ENCODE measurements around the gene CUL2.
"Not testable (repeated sequence)": the region's sequence is repeated elsewhere in the genome, so short reads cannot be mapped to it uniquely, and the experiment has no call there.

The CUL2 gene

GRCh38 chr10:35090162-35090954, at the start of gene CUL2:
CUL2 (minus strand) TSS chr10:35090341; CDS start chr10:35071317, 19,024 bp downstream.
- peak; percentile 87 for DNase-seq (ENCODE audit: low read depth)

DNA sequence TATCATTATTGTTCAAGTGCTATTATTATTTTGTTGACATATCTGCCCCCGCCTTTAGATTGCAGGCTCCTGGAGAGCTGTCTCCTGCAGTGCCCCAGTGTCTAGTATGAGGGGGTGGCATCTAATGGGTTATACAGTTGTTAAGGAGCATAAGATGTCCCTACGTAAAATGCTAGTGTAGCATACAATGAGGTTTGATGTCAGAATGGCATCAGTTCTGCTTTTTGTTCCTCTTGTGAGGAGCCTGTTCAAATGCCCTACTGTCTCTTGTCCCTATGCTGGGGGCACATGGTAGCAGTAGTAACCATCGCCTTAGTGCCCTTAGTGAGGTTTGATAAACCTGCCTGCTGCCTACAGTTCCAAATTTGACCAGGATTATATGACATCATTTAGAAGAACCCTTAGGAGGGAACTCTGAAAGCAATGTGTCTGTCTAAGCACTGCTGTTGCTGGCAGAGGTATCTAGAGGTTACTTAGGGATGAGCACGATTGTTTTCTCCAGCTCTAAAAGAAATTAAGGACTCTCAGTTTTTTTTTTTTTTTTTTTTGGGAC, 46.2 kb upstream of the CUL2 start:
- no peak for DNase-seq (ENCODE audit: low read depth)

DNA sequence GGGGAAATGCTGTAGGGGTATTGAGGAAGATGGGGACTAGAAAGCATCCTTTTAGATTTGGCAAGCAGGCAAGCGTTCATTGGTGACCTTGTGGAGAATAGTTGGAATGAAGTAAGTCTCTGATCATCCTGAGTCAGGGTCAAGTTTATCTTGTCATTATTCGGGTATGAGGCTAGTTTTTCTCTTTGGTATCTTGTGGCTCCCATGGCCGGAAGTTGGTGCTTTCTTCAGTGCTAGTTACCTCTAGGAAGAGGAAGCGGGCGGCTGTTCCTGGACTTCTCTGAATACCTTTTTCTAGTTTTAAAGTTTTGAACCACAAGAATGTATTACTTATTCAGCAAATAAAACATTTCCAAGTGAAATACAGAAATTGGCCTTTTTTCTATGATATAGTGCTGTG, 45.7 kb upstream of the CUL2 start:
- DNase-seq (ENCODE audit: low read depth): no peak

- no peak for DNase-seq (ENCODE audit: low read depth)
Measured at GRCh38 chr10:35133586-35133985, 43.4 kb upstream of the CUL2 start.

DNA sequence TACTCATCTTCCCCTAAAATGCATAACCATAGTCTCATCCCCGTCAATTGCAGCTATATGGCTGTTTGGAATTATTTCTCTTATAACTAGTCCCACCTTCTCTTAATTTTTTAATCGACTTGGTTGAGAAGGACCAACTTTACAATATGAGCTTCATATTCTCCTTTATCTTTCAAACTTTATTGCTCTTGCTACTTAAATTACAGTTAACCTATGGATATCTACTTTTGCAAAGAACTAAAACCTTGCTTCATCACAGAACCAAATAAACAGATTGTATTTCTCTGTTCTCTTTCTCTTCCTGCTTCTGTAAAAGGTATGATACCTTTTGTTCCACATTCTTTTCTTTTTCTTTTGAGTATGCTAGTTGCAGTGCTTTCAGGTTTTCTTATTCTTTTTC, 42.6 kb upstream of the CUL2 start:
- DNase-seq (ENCODE audit: low read depth): no peak

GRCh38 chr10:35130663-35131062, 40.5 kb upstream of the CUL2 start:
- no peak for DNase-seq (ENCODE audit: low read depth)

- no peak for DNase-seq (ENCODE audit: low read depth)
Measured at GRCh38 chr10:35129185-35129674, 39.1 kb upstream of the CUL2 start.

- peak; percentile 32 for DNase-seq (ENCODE audit: low read depth)
Measured at GRCh38 chr10:35127289-35127891, 37.2 kb upstream of the CUL2 start.

DNA sequence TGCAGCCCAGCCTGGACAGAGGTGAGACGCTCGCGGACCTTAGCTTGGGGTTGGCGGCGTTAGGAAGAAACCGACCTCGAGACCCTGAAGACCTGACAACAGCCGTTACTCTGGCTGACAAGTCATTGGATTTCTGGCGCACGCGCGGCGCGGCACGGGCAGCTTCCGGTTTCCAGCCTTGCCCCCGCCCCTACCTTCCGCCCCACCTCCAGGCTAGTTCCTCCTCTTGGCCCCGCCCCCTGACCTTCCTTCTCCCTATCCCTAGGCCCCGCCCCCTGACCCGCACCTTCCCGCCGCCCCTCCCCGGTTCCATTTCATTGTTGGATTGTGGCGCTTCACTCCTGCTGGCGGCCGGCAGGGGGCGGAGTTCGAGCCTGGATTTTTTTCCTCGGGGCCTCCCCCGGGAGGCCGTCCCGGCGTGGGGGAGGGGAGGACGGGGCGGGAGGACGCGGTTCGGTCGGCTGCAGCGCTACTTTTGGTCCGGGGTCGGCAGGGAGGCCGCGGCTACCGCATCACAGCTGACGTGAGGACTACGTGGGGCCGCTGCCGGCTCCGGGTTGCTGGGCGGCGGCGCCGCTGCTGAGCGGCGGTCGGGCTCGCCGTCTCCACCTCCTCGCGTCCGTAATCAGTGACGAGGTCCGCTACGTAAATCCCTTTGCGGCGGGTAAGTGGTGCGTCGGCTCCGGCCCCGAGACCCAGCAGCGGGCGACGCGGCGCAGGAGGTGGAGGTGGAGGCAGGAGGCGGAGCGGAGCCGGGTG, 36.6 kb upstream of the CUL2 start, which contains the start of gene CREM:
CREM (plus strand) TSS at position 317 of the 759 bp plus-strand sequence. CDS start 10,990 bp downstream, outside the sequence.
- peak; percentile 100 for DNase-seq (ENCODE audit: low read depth)

DNA sequence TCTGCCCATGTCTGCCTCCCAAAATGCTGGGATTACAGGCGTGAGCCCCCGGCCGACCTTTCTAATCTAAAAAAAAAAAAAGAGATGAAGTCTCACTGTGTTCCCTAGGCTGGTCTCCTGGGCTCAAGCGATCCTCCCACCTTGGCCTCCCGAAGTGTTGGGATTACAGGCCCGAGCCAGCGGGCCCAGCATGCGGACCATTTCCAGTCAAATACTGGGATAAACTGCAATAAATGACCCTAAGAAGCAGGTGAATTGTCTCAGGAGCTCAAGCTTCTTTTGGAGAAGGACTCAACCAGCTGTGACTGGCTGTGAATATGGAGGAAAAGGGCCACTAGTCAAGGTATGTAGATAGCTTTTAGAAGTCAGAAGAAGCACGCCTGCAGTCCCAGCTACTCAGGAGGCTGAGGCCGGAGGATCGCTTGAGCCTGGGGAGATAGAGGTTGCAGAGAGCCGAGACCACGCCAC, 36.0 kb upstream of the CUL2 start:
- DNase-seq (ENCODE audit: low read depth): no peak

DNA sequence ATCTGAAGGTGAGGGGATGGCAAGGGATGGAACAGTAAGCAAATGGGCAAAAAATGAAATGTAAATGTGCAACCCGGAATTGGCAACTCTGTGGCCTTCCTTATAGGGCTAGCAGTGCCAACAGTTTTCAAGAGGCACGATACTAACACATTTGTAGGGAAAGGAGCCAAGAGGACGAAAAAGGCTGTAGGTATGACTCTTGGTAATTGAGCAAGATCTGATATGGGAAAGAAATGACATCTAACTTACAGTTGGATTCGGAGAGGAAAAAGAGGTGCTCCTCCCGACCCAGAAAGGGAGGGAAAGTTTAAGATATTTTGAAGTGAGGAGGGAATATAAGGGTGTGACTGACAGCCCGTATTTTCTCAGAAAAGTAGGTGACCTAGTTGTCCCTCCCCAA, 34.4 kb upstream of the CUL2 start:
- no peak for DNase-seq (ENCODE audit: low read depth)

DNA sequence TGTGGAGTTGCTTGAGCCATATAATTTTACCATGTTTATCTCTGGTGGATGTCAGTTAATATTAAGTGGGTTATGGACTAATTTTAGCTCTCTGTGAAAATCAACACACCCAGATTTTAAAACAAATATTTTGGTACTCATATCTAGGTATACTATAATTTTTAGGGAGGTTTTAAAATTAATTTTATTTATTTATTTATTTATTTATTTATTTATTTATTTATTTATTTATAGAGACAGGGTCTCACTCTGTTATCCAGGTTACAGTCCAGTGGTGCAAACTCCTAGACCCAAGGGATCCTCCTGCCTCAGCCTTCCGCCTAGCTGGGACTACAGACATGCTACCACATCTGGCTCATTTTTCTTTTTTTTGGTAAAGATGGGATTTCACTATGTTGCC, 29.2 kb upstream of the CUL2 start:
- no peak for DNase-seq (ENCODE audit: low read depth)

GRCh38 chr10:35112571-35112970, 22.4 kb upstream of the CUL2 start:
- no peak for DNase-seq (ENCODE audit: low read depth)

- no peak for DNase-seq (ENCODE audit: low read depth)
Measured at GRCh38 chr10:35103882-35104281, 13.7 kb upstream of the CUL2 start.

DNA sequence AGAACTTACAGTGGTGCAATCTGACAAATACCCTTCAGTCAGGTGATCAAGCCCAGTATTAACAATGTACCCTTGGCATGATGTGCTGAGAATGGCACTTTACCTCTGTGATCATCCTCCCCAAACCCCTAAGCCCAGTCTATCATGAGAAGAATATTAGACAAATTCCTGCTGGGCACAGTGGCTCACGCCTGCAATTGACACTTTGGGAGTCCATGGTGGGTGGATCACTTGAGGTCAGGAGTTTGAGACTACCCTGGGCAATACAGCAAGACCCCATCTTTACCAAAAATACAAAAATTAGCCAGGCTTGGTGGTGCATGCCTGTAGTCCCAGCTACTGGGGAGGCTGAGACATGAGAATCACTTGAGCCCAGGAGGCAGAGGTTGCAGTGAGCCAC, 7.4 kb upstream of the CUL2 start:
- no peak for DNase-seq (ENCODE audit: low read depth)

DNA sequence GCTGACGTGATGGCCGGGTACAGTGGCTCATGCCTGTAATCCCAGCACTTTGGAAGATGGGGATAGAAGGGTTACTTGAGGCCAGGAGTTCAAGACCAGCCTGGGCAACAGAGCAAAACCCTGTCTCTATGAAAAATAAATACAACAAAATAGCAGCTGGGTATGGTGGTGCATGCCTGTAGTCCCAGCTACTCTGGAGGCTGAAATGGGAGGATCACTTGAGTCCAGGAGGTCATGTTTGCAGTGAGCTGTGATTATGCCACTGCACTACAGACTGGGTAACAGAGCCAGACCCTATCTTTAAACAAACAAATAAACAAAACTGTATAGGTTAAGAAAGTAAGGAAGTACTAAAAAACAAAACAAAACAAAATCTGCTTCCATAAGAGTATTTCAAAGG, 6.2 kb upstream of the CUL2 start:
- DNase-seq (ENCODE audit: low read depth): no peak

- DNase-seq (ENCODE audit: low read depth): no peak
Measured at GRCh38 chr10:35092851-35093250, 2.7 kb upstream of the CUL2 start.

DNA sequence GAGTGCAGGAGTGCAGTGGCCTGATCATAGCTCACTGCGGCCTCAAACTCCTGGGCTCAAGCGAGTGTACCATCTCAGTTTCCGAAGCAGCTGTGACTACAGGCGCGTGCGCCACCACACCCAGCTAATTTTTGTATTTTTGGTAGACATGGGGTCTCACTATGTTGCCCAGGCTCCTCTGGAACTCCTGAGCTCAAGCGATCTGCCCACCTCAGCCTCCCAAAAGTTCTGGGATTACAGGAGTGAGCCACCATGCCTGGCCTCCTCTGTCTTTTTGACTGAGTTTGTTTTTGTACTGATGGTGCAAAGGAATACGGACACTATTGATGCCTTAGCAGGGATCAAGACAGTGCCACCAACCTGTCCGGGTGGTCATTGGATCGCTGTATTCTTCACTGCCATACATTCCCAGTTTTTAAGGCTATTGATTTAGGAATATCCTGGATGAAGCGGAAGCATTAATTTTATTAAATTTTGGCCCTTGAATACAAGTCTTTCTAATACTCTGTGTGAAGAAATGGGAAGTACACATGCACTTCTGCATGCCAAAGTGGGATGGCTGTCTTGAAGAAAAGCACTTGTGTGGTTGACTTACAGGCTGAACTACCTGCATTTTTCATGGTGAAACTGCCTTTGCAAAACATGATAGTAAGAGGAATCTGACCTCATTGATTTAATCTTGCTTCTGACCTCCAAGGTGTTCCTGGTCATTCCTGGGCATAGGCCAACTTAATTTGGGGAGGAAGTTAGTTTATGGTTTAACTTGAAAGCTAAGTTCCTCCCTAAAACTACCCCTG, 2.1 kb upstream of the CUL2 start:
- no peak for DNase-seq (ENCODE audit: low read depth)

DNA sequence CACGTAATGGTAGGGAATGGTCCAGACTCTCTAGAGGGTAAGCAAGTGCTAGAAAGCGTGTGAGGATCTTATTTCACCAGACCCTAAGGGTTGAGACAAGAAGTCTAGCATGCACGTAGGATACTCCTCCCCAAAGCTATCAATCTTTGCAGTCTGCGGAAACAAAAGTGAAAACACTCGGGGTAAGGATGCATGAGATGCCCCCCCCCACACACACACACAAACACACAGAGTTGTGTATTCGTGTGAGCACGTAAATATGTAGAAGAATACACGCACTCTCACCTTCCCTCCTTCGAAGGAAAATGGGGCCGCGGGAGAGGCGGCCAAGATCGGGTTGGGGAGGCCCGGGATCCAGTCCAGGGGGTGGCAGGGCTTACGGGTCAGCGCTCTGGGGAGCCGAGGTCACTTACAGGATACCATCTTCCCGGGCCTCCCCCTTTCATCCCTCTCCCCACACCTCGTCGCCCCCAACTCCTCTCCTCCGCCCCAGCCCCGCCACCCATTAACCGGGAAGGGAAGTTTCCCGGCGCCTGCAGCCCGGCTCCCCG, 455 bp downstream of the CUL2 start:
- DNase-seq (ENCODE audit: low read depth): no peak

- DNase-seq (ENCODE audit: low read depth): no peak
Measured at GRCh38 chr10:35083242-35083641, 6.9 kb downstream of the CUL2 start.

DNA sequence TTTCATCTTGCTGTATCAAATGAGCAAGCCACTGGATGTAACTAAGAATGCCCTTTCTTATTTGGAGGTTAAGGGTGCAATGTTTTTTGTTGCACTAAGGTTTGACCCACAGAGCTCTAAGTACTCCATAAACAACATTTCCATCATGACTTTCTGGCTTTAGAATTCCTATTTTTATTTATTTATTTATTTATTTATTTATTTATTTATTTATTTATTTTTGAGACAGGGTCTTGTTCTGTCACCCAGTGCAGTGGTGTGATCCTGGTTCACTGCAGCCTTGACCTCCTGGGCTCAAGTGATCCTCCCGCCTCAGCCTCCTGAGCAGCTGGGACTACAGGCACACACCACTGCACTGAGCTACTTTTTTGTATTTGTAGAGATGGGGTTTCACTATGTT, 9.9 kb downstream of the CUL2 start:
- not testable (repeated sequence) for DNase-seq (ENCODE audit: low read depth)
